DND-41 (cell line): ENCODE measurements around the gene PNPLA8.

Experiments used
- CTCF ChIP-seq: IDR thresholded peaks from 2 replicates; pipeline ENCODE4 v1.5.1; 2012; ENCODE audit warnings: borderline replicate concordance, low read length, moderate library complexity, mild to moderate bottlenecking; ENCODE audit not compliant: poor library complexity, severe bottlenecking; ENCODE audit errors: extremely low read depth
- EZH2 ChIP-seq: IDR thresholded peaks from 3 replicates; pipeline ENCODE4 v1.6.1; 2012; ENCODE audit warnings: borderline replicate concordance, low read depth, mild to moderate bottlenecking, moderate library complexity, low read length, inconsistent platforms; ENCODE audit not compliant: severe bottlenecking

- no peak for TF ChIP-seq CTCF
- TF ChIP-seq EZH2: no peak
Observed at GRCh38 chr7:108424013-108424412, 101.9 kb downstream of the PNPLA8 start.
